Activated T-helper 9 cell treated with anti-CD3 and anti-CD28 coated beads, Interleukin-2, amount 50 U/mL, for 16 hours (primary cell): ENCODE data around the gene TOM1L2.
A peak's percentile ranks its signal among the peaks of the same experiment; 100 is the strongest.
"Not testable (repeated sequence)": the region's sequence is repeated elsewhere in the genome, so short reads cannot be mapped to it uniquely, and the experiment has no call there.

ENCODE experiments used
- DNase-seq: peaks from one replicate; pipeline ENCODE4 v3.0.0-alpha.2; 2020; ENCODE audit warnings: low read depth

The TOM1L2 gene

GRCh38 chr17:17972126-17972951, at the start of gene TOM1L2, which contains the start of gene DRC3:
TSS of gene TOM1L2 (minus strand) at chr17:17972400. CDS start at chr17:17972313, 87 bp downstream.
TSS of gene DRC3 (plus strand) at chr17:17972862. CDS start at chr17:17977599, 4,737 bp downstream.
- DNase-seq: peak; percentile 100

DNA sequence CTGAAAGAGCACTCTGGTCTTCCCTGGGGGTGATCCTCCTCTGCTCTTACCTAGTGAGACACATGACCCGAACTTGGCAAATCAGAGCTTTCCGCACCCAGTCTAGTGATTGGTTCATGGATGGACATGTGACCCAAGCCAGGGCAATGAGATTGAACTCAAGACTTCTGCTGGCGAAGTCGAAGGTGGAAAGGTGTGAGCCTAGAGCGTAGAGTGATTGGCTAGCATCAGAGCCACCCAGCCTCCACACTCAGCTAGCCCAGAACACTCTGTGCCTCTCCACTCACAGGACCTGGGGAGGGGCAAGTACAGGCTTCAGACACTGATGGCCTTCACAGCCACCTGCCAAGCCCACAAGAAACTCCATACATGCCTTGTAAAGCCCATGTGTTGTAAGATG, 49.2 kb upstream of the TOM1L2 start:
- no peak for DNase-seq

- DNase-seq: no peak
Observed at GRCh38 chr17:18020971-18021370, 48.8 kb upstream of the TOM1L2 start.

GRCh38 chr17:18019838-18020154, 47.6 kb upstream of the TOM1L2 start:
- no peak for DNase-seq

DNA sequence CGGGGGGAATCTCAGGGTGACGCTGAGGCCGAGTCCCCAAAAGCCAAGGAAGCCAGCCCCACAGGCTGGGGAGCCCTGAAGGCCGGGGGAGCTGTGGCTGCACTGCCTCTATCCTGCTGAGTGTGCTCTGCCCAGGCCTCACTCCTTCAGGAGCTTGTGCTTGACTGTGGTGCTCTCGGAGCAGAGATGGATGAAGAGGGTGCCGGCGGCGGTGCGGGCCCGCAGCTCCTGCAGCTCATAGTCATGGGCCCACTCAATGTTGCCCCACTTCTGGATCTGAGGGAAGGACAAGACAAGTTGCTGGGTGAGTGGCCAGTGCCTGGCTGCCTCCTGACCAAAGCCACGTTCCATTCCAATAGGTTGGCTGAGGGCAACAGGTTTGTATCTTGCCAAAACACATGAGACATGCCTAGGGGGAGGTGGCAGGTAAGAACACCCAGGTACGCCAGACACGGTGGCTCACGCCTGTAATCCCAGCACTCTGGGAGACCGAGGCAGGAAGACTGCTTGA, 46.3 kb upstream of the TOM1L2 start:
- DNase-seq: no peak

- DNase-seq: no peak
Observed at GRCh38 chr17:18017958-18018357, 45.8 kb upstream of the TOM1L2 start.

DNA sequence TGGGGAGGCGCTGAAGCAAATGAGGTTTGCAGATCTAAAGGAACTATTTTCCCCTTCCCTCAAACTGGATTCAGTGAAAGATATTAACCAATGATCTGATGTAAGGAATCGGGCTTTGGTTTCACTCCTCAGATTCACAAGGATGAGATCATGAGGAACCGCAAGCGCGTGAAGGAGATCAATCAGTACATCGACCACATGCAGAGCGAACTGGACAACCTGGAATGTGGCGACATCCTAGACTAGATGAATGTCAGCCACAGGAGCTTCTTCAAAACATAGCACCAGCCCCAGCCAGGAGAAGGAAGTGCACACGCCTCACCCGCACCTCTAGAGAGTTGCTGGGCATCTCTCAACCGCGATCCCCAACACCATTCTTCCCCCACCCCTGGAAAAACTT, 44.2 kb upstream of the TOM1L2 start:
- no peak for DNase-seq

DNA sequence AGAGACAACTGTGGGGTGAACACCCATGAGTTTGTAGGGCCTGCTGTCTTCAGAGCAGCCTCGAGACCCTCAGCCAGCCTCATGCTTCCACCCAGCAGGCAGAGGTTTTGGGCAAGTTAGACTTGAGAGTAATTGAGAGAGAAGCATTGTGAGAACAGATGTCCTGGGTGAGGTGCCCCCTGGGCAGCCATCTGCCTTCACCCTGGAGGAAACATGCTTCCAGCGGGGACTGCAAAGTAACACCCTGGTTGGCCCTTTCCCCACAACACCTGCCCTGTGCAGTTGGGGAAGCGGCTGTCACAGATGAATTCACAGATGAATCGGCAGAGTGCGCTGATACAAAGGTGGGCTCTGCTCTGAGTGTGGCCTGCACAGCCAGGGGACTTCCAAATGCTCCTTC, 43.4 kb upstream of the TOM1L2 start:
- DNase-seq: no peak

DNA sequence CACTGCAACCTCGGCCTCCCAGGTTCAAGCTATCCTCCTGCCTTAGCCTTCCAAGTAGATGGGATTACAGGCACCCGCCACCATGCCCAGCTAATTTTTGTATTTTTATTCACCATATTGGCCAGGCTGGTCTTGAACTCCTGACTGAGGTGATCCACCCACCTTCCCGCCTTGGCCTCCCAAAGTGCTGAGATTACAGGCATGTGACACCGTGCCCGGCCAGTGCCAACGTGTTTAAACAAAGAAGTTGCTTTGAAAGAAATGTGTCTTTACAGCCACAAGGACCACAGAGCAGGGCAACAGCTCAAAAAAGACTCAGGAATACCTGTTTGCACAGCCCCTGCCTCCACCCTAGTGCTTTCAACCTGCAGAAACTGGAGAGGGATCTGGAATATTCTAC, 41.8 kb upstream of the TOM1L2 start:
- no peak for DNase-seq

GRCh38 chr17:18011286-18011685, 39.1 kb upstream of the TOM1L2 start:
- DNase-seq: no peak

GRCh38 chr17:18009609-18010420, 37.6 kb upstream of the TOM1L2 start:
- no peak for DNase-seq

- no peak for DNase-seq
Observed at GRCh38 chr17:18008496-18009268, 36.5 kb upstream of the TOM1L2 start.

- no peak for DNase-seq
Observed at GRCh38 chr17:18006495-18007239, 34.5 kb upstream of the TOM1L2 start.

GRCh38 chr17:18005496-18005895, 33.3 kb upstream of the TOM1L2 start:
- DNase-seq: no peak

DNA sequence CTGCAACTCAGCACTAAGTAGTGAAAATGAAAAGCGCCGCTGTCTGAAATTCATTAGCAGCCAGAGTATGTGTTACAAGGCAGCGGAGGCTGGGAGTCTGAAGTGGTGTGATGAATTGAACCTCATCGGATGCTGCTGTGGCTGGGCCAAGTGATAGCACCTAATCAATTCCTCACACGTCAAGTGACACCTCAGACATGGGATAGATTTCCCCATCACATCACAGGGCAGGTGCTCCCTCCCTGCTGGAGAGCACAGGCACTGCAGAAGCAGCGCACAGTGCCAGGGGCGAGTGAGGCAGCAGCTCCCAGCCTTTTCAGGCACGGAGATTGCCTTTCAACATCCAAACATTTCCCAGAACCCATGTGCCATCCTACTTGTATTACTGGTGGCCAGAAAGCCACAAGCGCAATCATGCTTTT, 32.7 kb upstream of the TOM1L2 start:
- no peak for DNase-seq

DNA sequence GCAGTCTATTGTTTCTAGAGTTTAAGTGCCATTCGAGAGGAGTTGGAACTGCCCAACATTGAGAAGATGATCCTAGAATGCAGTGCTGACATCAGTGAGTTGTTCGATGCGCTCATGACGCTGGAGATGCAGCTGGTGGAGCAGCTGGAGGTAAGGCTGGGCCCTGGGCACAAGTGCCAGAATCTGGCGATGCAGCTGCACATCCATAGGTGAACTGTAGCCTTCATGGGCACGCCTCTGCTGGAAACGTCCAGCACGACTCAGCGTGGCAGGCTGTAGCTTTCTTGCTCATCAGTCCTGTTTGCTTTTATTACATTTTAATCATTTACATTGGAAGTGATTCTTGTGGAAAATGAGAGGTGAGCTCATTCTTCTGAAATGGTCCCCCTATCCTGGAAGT, 32.1 kb upstream of the TOM1L2 start:
- no peak for DNase-seq

- no peak for DNase-seq
Observed at GRCh38 chr17:18002171-18002570, 30.0 kb upstream of the TOM1L2 start.

- DNase-seq: no peak
Observed at GRCh38 chr17:18000030-18000408, 27.8 kb upstream of the TOM1L2 start.

DNA sequence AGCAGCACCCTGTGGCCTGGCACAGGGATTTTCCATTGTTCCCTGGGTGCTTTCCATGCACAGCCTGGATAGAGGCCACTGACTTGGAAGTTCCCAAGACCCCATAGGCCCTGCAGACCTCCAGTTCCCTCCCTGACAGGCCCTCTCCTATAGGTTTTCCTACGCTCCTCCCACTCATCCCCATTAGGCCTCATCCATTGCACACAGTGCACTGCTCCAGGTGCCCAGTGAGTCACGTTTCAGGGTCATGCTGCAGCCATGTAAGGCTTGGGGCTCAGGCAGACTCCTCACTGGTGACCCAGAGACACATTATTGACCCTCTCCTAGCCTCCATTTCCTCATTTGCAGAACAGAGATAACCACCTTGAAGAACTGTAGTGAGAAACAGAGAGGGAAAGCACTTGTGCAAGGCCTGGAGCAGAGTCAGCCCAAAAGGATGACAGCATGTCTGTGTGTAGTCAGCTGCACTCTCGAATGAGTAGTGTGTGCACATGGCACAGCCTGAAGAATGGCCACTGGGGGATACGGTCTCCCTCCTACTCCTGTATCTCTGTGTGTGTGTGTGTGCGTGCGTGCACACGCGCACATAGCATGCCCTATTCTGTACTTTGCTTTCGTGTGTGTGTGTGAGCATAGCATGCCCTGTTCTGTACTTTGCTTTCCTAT, 27.3 kb upstream of the TOM1L2 start:
- no peak for DNase-seq

DNA sequence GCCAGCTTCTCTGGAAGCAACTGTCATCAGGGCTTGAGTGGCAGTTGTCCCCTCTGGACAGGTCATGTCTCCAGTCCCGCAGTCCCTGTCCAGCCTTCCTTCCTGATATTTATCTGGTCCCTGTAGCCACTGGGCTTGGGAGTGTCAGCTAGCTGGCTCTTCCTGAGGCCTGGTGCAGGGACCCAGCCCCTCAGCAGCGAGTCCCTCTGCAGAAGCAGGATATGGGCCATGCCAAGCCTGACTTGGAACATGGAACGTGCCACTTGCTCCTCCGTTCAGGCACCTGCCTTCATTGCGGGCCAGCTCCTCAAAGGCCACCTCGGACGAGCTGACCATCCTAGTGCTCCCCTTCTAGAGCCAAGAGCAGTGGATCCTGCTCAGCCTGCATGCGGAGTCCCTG, 26.7 kb upstream of the TOM1L2 start:
- no peak for DNase-seq

DNA sequence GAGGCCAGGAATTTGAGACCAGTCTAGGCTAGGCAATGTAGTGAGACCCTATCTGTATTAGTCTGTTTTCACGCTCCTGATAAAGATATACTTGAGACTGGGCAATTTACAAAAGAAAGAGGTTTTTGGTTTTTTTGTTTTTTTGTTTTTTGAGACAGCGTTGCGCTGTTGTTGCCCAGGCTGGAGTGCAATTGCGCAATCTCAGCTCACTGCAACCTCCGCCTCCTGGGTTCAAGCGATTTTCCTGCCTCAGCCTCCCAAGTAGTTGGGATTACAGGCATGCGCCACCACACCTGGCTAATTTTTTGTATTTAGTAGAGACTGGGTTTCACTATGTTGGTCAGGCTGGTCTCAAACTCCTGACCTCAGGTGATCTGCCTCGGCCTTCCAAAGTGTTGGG, 23.7 kb upstream of the TOM1L2 start:
- not testable (repeated sequence) for DNase-seq
